ENCODE measurements around the gene DIPK2A. TPM values are rescaled to one million over a fixed set of nuclear protein-coding genes. Genes with fewer than 3 reads are reported as not detected.

The DIPK2A gene
- total and polyA plus RNA-seq, 2 donors: 19.8 to 23.5 TPM

DNA sequence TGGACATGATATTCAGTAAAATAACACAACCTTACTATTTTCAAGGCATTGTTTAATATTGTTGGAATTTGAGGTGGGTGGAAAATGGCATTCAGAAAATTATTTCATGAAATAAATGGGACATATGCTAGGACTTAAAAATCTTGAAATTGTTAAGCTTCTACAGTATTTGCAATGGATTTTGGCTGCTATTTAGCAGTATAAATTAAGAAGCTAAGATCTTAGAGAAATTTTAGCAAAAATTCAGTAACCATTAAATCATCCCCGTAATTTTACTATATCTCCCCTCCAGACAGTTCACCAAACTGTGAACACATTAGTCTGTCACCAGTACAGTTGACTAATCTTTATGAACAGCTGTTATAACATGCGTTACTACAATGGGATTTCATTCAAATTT is 8.2 kb downstream of the DIPK2A start:
- Histone ChIP-seq H3K27me3 (ENCODE audit: control insufficient read depth in 2 of 2, insufficient read depth in 1 of 2, low read length in 1 of 2) (no peaks in the 10 kb centered on the region), H3K9me3 (ENCODE audit: control insufficient read depth in 2 of 2, insufficient read depth in 1 of 2, low read length in 1 of 2) (no peaks in the 10 kb centered on the region), H3K36me3 (ENCODE audit: control insufficient read depth in 2 of 2, insufficient read depth in 2 of 2, low read length in 1 of 2) (no peaks in the 10 kb centered on the region), H3K4me1 (ENCODE audit: control insufficient read depth in 2 of 2, insufficient read depth in 2 of 2, low read length in 2 of 2) (no peaks in the 10 kb centered on the region), H3K27ac (ENCODE audit: low read depth in 1 of 2, low read length in 1 of 2) (no peak overlapping the region), H3K4me3 (ENCODE audit: low read length in 2 of 2) (no peak overlapping the region)
- 95% methylated on average over 2 of the region's 2 CpGs for WGBS
- DNase-seq (ENCODE audit: low read depth in 6 of 9, low spot score in 9 of 9): no peak

DNA sequence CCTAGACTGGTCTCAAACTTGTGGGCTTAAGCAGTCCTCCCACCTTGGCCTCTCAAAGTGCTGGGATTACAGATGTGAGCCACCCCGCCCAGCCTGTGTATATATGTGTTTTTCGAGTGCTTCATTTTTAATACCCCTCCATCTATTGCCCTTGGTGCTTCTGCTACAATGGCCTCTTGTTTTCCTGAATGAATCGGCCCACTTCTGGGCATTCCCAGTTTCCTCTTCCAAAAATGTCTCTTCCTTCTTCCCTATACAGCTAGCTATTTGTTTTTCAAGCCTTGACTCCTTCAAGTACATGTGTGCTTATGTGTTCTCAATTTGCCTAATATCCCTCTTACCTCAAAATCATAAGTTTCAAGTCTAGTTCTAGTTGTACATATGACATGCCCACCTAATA is 16.7 kb downstream of the DIPK2A start:
- peaks cover 0 to 10% of the 10 kb centered on the region in 2 donors for H3K36me3 ChIP-seq (ENCODE audit: control insufficient read depth in 2 of 2, insufficient read depth in 2 of 2, low read length in 1 of 2)
- WGBS: 99% methylated on average over 3 of the region's 3 CpGs

DNA sequence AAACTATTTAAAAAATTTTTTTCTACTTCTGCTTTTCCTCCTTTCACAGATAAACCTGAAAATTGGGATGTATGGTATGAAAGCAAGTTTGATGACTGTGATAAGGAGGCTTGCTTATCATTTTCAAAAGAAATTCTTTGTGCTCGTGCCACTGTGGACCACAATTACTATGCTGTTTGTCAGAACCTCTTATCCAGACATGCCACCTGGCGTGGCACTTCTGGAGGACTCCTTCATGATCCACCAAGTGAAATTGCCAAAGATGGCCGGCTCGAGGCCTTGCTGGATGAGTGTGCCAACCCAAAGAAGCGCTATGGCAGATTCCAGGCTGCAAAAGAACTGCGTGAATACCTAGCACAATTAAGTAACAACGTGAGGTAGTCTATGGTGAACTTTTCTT is 17.8 kb downstream of the DIPK2A start:
- peaks cover 0 to 10% of the 10 kb centered on the region in 2 donors for H3K36me3 ChIP-seq (ENCODE audit: control insufficient read depth in 2 of 2, insufficient read depth in 2 of 2, low read length in 1 of 2)

More for the DNA sequence above, 16.7 kb downstream of the DIPK2A start:
- Histone ChIP-seq H3K4me1 (ENCODE audit: control insufficient read depth in 2 of 2, insufficient read depth in 2 of 2, low read length in 2 of 2) (no peaks in the 10 kb centered on the region), H3K27me3 (ENCODE audit: control insufficient read depth in 2 of 2, insufficient read depth in 1 of 2, low read length in 1 of 2) (no peaks in the 10 kb centered on the region), H3K4me3 (ENCODE audit: low read length in 2 of 2) (no peak overlapping the region), H3K9me3 (ENCODE audit: control insufficient read depth in 2 of 2, insufficient read depth in 1 of 2, low read length in 1 of 2) (no peaks in the 10 kb centered on the region), H3K27ac (ENCODE audit: low read depth in 1 of 2, low read length in 1 of 2) (no peak overlapping the region)
- no peak for DNase-seq (ENCODE audit: low read depth in 6 of 9, low spot score in 9 of 9)

DNA sequence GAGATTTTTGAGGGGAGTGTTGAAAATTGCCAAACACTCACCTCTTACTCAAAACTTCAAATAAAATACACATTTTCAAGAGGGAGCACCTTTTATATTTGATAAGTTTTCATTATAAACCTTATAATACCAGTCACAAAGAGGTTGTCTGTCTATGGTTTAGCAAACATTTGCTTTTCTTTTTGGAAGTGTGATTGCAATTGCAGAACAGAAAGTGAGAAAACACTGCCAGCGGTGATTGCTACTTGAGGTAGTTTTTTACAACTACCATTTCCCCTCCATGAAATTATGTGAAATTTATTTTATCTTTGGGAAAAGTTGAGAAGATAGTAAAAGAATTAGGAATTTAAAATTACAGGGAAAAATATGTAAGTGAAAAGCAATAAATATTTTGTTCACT is 20.1 kb downstream of the DIPK2A start:
- Histone ChIP-seq H3K27ac (ENCODE audit: low read depth in 1 of 2, low read length in 1 of 2) (no peak overlapping the region), H3K9me3 (ENCODE audit: control insufficient read depth in 2 of 2, insufficient read depth in 1 of 2, low read length in 1 of 2) (no peaks in the 10 kb centered on the region), H3K4me1 (ENCODE audit: control insufficient read depth in 2 of 2, insufficient read depth in 2 of 2, low read length in 2 of 2) (no peaks in the 10 kb centered on the region), H3K36me3 (ENCODE audit: control insufficient read depth in 2 of 2, insufficient read depth in 2 of 2, low read length in 1 of 2) (peaks cover 0 to 10% of the 10 kb centered on the region in 2 donors), H3K27me3 (ENCODE audit: control insufficient read depth in 2 of 2, insufficient read depth in 1 of 2, low read length in 1 of 2) (no peaks in the 10 kb centered on the region), H3K4me3 (ENCODE audit: low read length in 2 of 2) (no peak overlapping the region)
- no peak for DNase-seq (ENCODE audit: low read depth in 6 of 9, low spot score in 9 of 9)
- WGBS: 95% methylated on average over 1 of the region's 1 CpG

More for the DNA sequence above, 17.8 kb downstream of the DIPK2A start:
- DNase-seq (ENCODE audit: low read depth in 6 of 9, low spot score in 9 of 9): no peak
- Histone ChIP-seq H3K4me1 (ENCODE audit: control insufficient read depth in 2 of 2, insufficient read depth in 2 of 2, low read length in 2 of 2) (no peaks in the 10 kb centered on the region), H3K27me3 (ENCODE audit: control insufficient read depth in 2 of 2, insufficient read depth in 1 of 2, low read length in 1 of 2) (no peaks in the 10 kb centered on the region), H3K4me3 (ENCODE audit: low read length in 2 of 2) (no peak overlapping the region), H3K27ac (ENCODE audit: low read depth in 1 of 2, low read length in 1 of 2) (no peak overlapping the region), H3K9me3 (ENCODE audit: control insufficient read depth in 2 of 2, insufficient read depth in 1 of 2, low read length in 1 of 2) (no peaks in the 10 kb centered on the region)
- 97% methylated on average over 7 of the region's 7 CpGs for WGBS

DNA sequence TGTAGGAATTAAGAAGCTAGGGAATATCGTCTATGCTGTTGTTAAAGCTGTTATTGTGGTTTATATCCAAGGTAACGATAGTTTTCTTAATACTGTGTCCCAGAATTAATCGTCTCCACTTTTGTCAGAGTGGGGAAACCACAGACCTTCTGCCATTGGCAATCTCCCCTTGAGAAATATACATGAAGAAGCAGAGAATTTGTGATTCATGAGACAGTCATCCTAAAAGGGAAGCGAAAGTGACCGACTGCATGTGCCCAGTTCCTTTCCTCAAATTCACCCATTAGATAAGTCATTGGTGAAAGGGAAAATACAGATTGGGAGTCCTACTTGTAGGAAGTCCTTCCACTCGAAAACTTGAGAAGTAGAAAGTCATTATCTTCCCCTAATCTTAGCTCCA is 26.6 kb downstream of the DIPK2A start:
- Histone ChIP-seq H3K36me3 (ENCODE audit: control insufficient read depth in 2 of 2, insufficient read depth in 2 of 2, low read length in 1 of 2) (no peaks in the 10 kb centered on the region), H3K4me1 (ENCODE audit: control insufficient read depth in 2 of 2, insufficient read depth in 2 of 2, low read length in 2 of 2) (no peaks in the 10 kb centered on the region), H3K9me3 (ENCODE audit: control insufficient read depth in 2 of 2, insufficient read depth in 1 of 2, low read length in 1 of 2) (no peaks in the 10 kb centered on the region), H3K27me3 (ENCODE audit: control insufficient read depth in 2 of 2, insufficient read depth in 1 of 2, low read length in 1 of 2) (no peaks in the 10 kb centered on the region), H3K27ac (ENCODE audit: low read depth in 1 of 2, low read length in 1 of 2) (no peak overlapping the region), H3K4me3 (ENCODE audit: low read length in 2 of 2) (no peak overlapping the region)
- peak in 1 of 9 donors; percentile 18 for DNase-seq (ENCODE audit: low read depth in 6 of 9, low spot score in 9 of 9)
- WGBS: 96% methylated on average over 6 of the region's 6 CpGs

DNA sequence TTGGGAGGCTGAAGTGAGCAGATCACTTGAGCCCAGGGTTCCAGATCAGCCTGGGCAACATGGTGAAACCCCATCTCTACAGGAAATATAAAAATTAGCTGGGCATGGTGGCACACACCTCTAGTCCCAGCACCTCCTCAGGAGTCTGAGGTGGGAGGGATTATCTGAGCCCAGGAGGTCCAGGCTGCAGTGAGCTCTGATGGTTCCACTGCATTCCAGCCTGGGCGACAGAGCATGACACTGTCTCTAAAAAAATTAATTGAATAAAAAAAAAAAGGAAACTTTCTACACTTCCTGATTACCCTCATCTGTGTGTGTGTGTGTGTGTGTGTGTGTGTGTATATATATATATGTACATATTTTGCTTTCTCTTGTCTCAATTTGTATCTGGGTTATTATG is 31.4 kb downstream of the DIPK2A start:
- Histone ChIP-seq H3K36me3 (ENCODE audit: control insufficient read depth in 2 of 2, insufficient read depth in 2 of 2, low read length in 1 of 2) (no peaks in the 10 kb centered on the region), H3K27me3 (ENCODE audit: control insufficient read depth in 2 of 2, insufficient read depth in 1 of 2, low read length in 1 of 2) (no peaks in the 10 kb centered on the region), H3K4me1 (ENCODE audit: control insufficient read depth in 2 of 2, insufficient read depth in 2 of 2, low read length in 2 of 2) (no peaks in the 10 kb centered on the region), H3K9me3 (ENCODE audit: control insufficient read depth in 2 of 2, insufficient read depth in 1 of 2, low read length in 1 of 2) (no peaks in the 10 kb centered on the region), H3K4me3 (ENCODE audit: low read length in 2 of 2) (no peak overlapping the region), H3K27ac (ENCODE audit: low read depth in 1 of 2, low read length in 1 of 2) (no peak overlapping the region)
- DNase-seq (ENCODE audit: low read depth in 6 of 9, low spot score in 9 of 9): no peak
- WGBS: 93% methylated on average over 1 of the region's 1 CpG

DNA sequence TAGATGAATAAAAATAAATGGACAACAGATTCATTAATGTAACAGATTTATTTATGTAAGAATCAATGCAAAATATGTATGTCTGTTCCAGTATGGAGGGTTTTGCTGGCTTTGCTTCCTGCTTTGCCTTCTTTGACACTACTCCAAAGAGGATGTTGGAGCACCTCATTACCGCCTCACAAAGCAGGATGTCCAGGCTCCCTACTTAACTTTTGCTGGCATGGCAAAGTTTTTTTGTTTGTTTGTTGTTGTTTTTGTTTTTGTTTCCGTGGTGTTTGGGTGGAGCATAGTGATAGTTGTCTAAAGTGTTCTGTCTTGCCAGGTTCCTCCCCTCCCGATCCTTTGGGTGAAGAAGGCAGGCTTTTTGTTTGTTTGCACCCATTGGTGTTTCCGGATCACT is 38.7 kb downstream of the DIPK2A start:
- 98% methylated on average over 4 of the region's 4 CpGs for WGBS
- DNase-seq (ENCODE audit: low read depth in 6 of 9, low spot score in 9 of 9): no peak
- Histone ChIP-seq H3K36me3 (ENCODE audit: control insufficient read depth in 2 of 2, insufficient read depth in 2 of 2, low read length in 1 of 2) (no peaks in the 10 kb centered on the region), H3K4me3 (ENCODE audit: low read length in 2 of 2) (no peak overlapping the region), H3K27me3 (ENCODE audit: control insufficient read depth in 2 of 2, insufficient read depth in 1 of 2, low read length in 1 of 2) (no peaks in the 10 kb centered on the region), H3K9me3 (ENCODE audit: control insufficient read depth in 2 of 2, insufficient read depth in 1 of 2, low read length in 1 of 2) (no peaks in the 10 kb centered on the region), H3K27ac (ENCODE audit: low read depth in 1 of 2, low read length in 1 of 2) (no peak overlapping the region), H3K4me1 (ENCODE audit: control insufficient read depth in 2 of 2, insufficient read depth in 2 of 2, low read length in 2 of 2) (no peaks in the 10 kb centered on the region)

DNA sequence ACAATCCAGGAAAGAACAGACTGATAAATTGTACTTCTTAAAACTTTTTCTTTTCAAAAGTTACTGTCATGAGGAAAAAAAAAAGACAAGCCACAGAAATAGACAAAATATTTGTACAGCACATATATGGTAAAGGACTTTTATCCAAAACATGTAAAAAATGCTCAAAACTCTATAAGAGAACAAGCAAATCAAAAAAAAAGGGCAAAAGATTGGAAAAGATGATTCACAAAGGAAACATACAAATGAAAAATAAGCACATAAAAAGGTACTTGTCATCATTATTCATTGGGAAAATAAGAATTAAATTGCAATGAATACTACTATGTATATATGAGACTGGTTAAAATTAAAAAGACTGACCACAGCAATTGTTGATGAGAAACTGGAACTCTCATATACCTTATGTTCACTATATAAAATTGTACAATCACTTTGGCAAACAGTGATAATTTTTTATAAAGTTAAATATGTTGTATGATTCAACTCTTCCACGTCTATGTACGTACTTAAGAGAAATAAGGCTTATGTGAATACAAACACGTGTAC is 39.7 kb downstream of the DIPK2A start:
- Histone ChIP-seq H3K9me3 (ENCODE audit: control insufficient read depth in 2 of 2, insufficient read depth in 1 of 2, low read length in 1 of 2) (no peaks in the 10 kb centered on the region), H3K4me1 (ENCODE audit: control insufficient read depth in 2 of 2, insufficient read depth in 2 of 2, low read length in 2 of 2) (no peaks in the 10 kb centered on the region), H3K4me3 (ENCODE audit: low read length in 2 of 2) (no peak overlapping the region), H3K36me3 (ENCODE audit: control insufficient read depth in 2 of 2, insufficient read depth in 2 of 2, low read length in 1 of 2) (no peaks in the 10 kb centered on the region), H3K27ac (ENCODE audit: low read depth in 1 of 2, low read length in 1 of 2) (no peak overlapping the region), H3K27me3 (ENCODE audit: control insufficient read depth in 2 of 2, insufficient read depth in 1 of 2, low read length in 1 of 2) (no peaks in the 10 kb centered on the region)
- WGBS: 98% methylated on average over 3 of the region's 3 CpGs
- DNase-seq (ENCODE audit: low read depth in 6 of 9, low spot score in 9 of 9): no peak

DNA sequence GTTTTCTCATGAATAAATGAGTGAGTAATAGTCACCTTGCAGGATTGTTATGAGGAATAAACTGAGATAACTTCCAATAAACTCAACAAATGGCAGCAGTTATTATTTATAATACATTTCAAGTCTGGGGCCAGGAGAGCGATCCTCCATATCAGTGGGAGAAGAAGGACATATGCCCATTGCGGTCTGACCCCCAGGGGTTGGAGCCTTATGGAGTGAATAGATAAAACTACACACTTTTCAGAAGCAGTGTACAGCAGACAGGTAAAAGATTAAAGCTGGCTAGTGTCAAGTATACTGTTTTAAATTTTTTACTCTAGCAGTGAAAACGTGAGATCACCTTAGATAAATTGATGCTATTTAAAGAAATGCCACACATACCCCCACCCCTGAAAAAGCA is 43.5 kb downstream of the DIPK2A start:
- DNase-seq (ENCODE audit: low read depth in 6 of 9, low spot score in 9 of 9): no peak
- no peaks in the 10 kb centered on the region for H3K36me3 ChIP-seq (ENCODE audit: control insufficient read depth in 2 of 2, insufficient read depth in 2 of 2, low read length in 1 of 2)
- no peaks in the 10 kb centered on the region for H3K9me3 ChIP-seq (ENCODE audit: control insufficient read depth in 2 of 2, insufficient read depth in 1 of 2, low read length in 1 of 2)
- no peaks in the 10 kb centered on the region for H3K27me3 ChIP-seq (ENCODE audit: control insufficient read depth in 2 of 2, insufficient read depth in 1 of 2, low read length in 1 of 2)
- no peak overlapping the region for H3K4me3 ChIP-seq (ENCODE audit: low read length in 2 of 2)
- no peaks in the 10 kb centered on the region for H3K4me1 ChIP-seq (ENCODE audit: control insufficient read depth in 2 of 2, insufficient read depth in 2 of 2, low read length in 2 of 2)
- no peak overlapping the region for H3K27ac ChIP-seq (ENCODE audit: low read depth in 1 of 2, low read length in 1 of 2)
- 96% methylated on average over 3 of the region's 3 CpGs for WGBS

DNA sequence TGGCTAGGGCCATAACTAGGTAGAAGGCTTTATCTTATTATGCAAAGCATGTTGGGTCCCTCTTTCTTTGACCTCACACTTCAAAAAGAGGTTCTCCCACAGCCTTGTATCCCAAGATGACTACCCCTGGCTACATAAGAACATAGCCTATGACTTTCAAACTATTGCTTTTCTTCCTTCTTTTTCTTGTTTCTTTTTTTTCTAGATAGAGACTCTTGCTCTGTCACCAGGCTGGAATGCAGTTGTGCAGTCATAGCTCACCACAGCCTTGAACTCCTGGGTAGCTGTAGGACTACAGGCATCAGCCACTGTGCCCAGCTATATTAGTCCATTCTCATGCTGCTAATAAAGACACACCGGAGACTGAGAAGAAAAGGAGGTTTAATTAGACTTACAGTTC is 47.2 kb downstream of the DIPK2A start:
- Histone ChIP-seq H3K4me1 (ENCODE audit: control insufficient read depth in 2 of 2, insufficient read depth in 2 of 2, low read length in 2 of 2) (no peaks in the 10 kb centered on the region), H3K36me3 (ENCODE audit: control insufficient read depth in 2 of 2, insufficient read depth in 2 of 2, low read length in 1 of 2) (no peaks in the 10 kb centered on the region), H3K9me3 (ENCODE audit: control insufficient read depth in 2 of 2, insufficient read depth in 1 of 2, low read length in 1 of 2) (no peaks in the 10 kb centered on the region), H3K27me3 (ENCODE audit: control insufficient read depth in 2 of 2, insufficient read depth in 1 of 2, low read length in 1 of 2) (no peaks in the 10 kb centered on the region), H3K4me3 (ENCODE audit: low read length in 2 of 2) (no peak overlapping the region), H3K27ac (ENCODE audit: low read depth in 1 of 2, low read length in 1 of 2) (no peak overlapping the region)
- 100% methylated on average over 1 of the region's 1 CpG for WGBS
- no peak for DNase-seq (ENCODE audit: low read depth in 6 of 9, low spot score in 9 of 9)

Data from thymus (tissue), 11 donors.